PC-9 (cell line): ENCODE measurements around the gene SLC4A4.

ENCODE experiments used
- CTCF ChIP-seq: fragments of 200-600 bp; sonication (generic); conservative IDR thresholded peaks from 2 replicates; pipeline ENCODE4 v1.6.1; 2017; ENCODE audit warnings: mixed run types, antibody characterized with exemption, mild to moderate bottlenecking, moderate library complexity
- EZH2 ChIP-seq: fragments of 200-600 bp; sonication (generic); IDR thresholded peaks from 2 replicates; pipeline ENCODE4 v1.8.0; 2017; ENCODE audit warnings: antibody characterized with exemption, low read depth

GRCh38 chr4:71541541-71541940 lies 202.7 kb downstream of the SLC4A4 start:
- TF ChIP-seq CTCF = no peak
- no peak for TF ChIP-seq EZH2
